Endodermal cell (in vitro differentiated cells): ENCODE measurements around the gene PRKAA1. TPM values are rescaled to one million over a fixed set of nuclear protein-coding genes. Genes with fewer than 3 reads are reported as not detected.

Experiments used
- DNase-seq: peaks from one replicate; pipeline ENCODE4 v3.0.0-alpha.2; 2017
- H3K27ac ChIP-seq: 2 replicates; pipeline ENCODE4 v1.5.1; 2013; ENCODE audit warnings: mild to moderate bottlenecking, low read depth, low read length, moderate library complexity
- H3K27me3 ChIP-seq: 2 replicates; pipeline ENCODE4 v1.6.1; 2013; ENCODE audit warnings: mild to moderate bottlenecking, low read length, moderate library complexity; ENCODE audit not compliant: insufficient read depth, control insufficient read depth, poor library complexity, severe bottlenecking
- H3K36me3 ChIP-seq: 2 replicates; pipeline ENCODE4 v1.7.0; 2013; ENCODE audit warnings: mild to moderate bottlenecking, low read length, moderate library complexity; ENCODE audit not compliant: control insufficient read depth, insufficient read depth
- H3K4me1 ChIP-seq: one replicate; pipeline ENCODE4 v1.7.0; 2013; ENCODE audit warnings: low read length; ENCODE audit not compliant: control insufficient read depth, insufficient read depth
- H3K4me3 ChIP-seq: 2 replicates; pipeline ENCODE4 v1.5.1; 2013; ENCODE audit warnings: mild to moderate bottlenecking, low read length, moderate library complexity
- H3K9ac ChIP-seq: 2 replicates; pipeline ENCODE4 v1.6.1; 2013; ENCODE audit warnings: mild to moderate bottlenecking, low read length, moderate library complexity; ENCODE audit not compliant: poor library complexity, severe bottlenecking; ENCODE audit errors: extremely low read depth
- H3K9me3 ChIP-seq: 2 replicates; pipeline ENCODE4 v1.6.1; 2013; ENCODE audit warnings: mild to moderate bottlenecking, low read length, moderate library complexity; ENCODE audit not compliant: control insufficient read depth
- H3K27ac Mint-ChIP-seq: 2 replicates; pipeline ENCODE4 v1.8.0; 2020; ENCODE audit warnings: mixed read lengths
- H3K27me3 Mint-ChIP-seq: 2 replicates; pipeline ENCODE4 v1.8.0; 2021; ENCODE audit warnings: mild to moderate bottlenecking, mixed read lengths; ENCODE audit not compliant: insufficient read depth
- H3K36me3 Mint-ChIP-seq: 2 replicates; pipeline ENCODE4 v1.8.0; 2020; ENCODE audit warnings: low read depth, mixed read lengths
- H3K4me1 Mint-ChIP-seq: 2 replicates; pipeline ENCODE4 v1.8.0; 2020; ENCODE audit warnings: mixed read lengths
- H3K4me3 Mint-ChIP-seq: 2 replicates; pipeline ENCODE4 v1.8.0; 2020; ENCODE audit warnings: mild to moderate bottlenecking, moderate library complexity, mixed read lengths
- H3K9me3 Mint-ChIP-seq: 2 replicates; pipeline ENCODE4 v1.8.0; 2020; ENCODE audit warnings: mild to moderate bottlenecking, mixed read lengths
- CTCF ChIP-seq: fragments of 200-600 bp; sonication (generic); conservative IDR thresholded peaks from 2 replicates; pipeline ENCODE4 v1.5.0; 2021; ENCODE audit warnings: antibody characterized with exemption, mild to moderate bottlenecking
- WGBS, 2 experiments: methylation state at CpG; one replicate each; pipeline versions ENCODE4 v1.1.5 to v1.1.7; 2013; ENCODE audit warnings: missing lambda C conversion rate in 2 of 2, mixed read lengths in 1 of 2; ENCODE audit not compliant: insufficient coverage in 1 of 2, insufficient read length in 1 of 2; 5-methylcytosine and 5-hydroxymethylcytosine counted together
- total RNA-seq, 2 donors: library from RNA; stranded (reverse); fragmentation: NEBNext Ultra II Directional in 1 of 2; extraction: Animal tissue kit (Norgen Biotek cat#: 25700) in 1 of 2; gene quantifications; 2 replicates in 1 of 2; 3 replicates in 1 of 2; pipeline ENCODE4 v1.2.1, GENCODE V29; 2021

Gene PRKAA1
- total RNA-seq, 2 donors from 2014 or later = 47.7 to 50.4 TPM

GRCh38 chr5:40774623-40775022, 23.6 kb downstream of the PRKAA1 start:
- Histone ChIP-seq H3K27ac (no peak overlapping the region), H3K36me3 (peaks cover 60% of the 10 kb centered on the region), H3K9me3 (no peaks in the 10 kb centered on the region), H3K4me1 (no peaks in the 10 kb centered on the region), H3K27me3 (no peaks in the 10 kb centered on the region), H3K4me3 (no peak overlapping the region), H3K9ac (no peak overlapping the region)
- no peak for DNase-seq
- Mint-ChIP-seq H3K27me3 (no peaks in the 10 kb centered on the region), H3K36me3 (peaks cover 33% of the 10 kb centered on the region), H3K4me1 (peaks cover 9% of the 10 kb centered on the region), H3K27ac (no peak overlapping the region), H3K4me3 (no peak overlapping the region), H3K9me3 (no peaks in the 10 kb centered on the region)
- TF ChIP-seq CTCF = peak; percentile 34
- 85% methylated on average over 1 of the region's 1 CpG; no CpG with 5 or more reads in 1 of the 2 experiments for WGBS, 2 experiments

- Histone ChIP-seq H3K4me3 (no peak overlapping the region), H3K27me3 (no peaks in the 10 kb centered on the region), H3K9me3 (no peaks in the 10 kb centered on the region), H3K9ac (no peak overlapping the region), H3K27ac (no peak overlapping the region), H3K36me3 (peaks cover 83% of the 10 kb centered on the region), H3K4me1 (peaks cover 8% of the 10 kb centered on the region)
- Mint-ChIP-seq H3K9me3 (no peaks in the 10 kb centered on the region), H3K4me3 (no peak overlapping the region), H3K27me3 (no peaks in the 10 kb centered on the region), H3K27ac (no peak overlapping the region), H3K4me1 (peaks cover 18% of the 10 kb centered on the region), H3K36me3 (peaks cover 44% of the 10 kb centered on the region)
- TF ChIP-seq CTCF = no peak
- 95 to 100% methylated on average over 3 to 5 of the region's 5 CpGs for WGBS, 2 experiments
- no peak for DNase-seq
Measured at GRCh38 chr5:40770764-40771163, 27.4 kb downstream of the PRKAA1 start.

- H3K27me3 Mint-ChIP-seq = no peaks in the 10 kb centered on the region
- peaks cover under 1% of the 10 kb centered on the region for H3K4me1 Mint-ChIP-seq
- H3K27ac Mint-ChIP-seq = no peak overlapping the region
Measured at GRCh38 chr5:40762705-40763104, 35.5 kb downstream of the PRKAA1 start.

More at GRCh38 chr5:40762705-40763104, 35.5 kb downstream of the PRKAA1 start:
- no peaks in the 10 kb centered on the region for H3K9me3 ChIP-seq
- H3K27me3 ChIP-seq = no peaks in the 10 kb centered on the region
- Mint-ChIP-seq H3K36me3 (peaks cover 63% of the 10 kb centered on the region), H3K9me3 (no peaks in the 10 kb centered on the region), H3K4me3 (no peak overlapping the region)
- peaks cover 83% of the 10 kb centered on the region for H3K36me3 ChIP-seq
- no peak overlapping the region for H3K27ac ChIP-seq
- DNase-seq = no peak
- TF ChIP-seq CTCF = no peak
- H3K4me3 ChIP-seq = no peak overlapping the region
- H3K4me1 ChIP-seq = no peaks in the 10 kb centered on the region
- no peak overlapping the region for H3K9ac ChIP-seq
- WGBS, 2 experiments = 100% methylated on average over 2 of the region's 2 CpGs
